ENCODE measurements around the gene IMP4.

IMP4 gene

DNA sequence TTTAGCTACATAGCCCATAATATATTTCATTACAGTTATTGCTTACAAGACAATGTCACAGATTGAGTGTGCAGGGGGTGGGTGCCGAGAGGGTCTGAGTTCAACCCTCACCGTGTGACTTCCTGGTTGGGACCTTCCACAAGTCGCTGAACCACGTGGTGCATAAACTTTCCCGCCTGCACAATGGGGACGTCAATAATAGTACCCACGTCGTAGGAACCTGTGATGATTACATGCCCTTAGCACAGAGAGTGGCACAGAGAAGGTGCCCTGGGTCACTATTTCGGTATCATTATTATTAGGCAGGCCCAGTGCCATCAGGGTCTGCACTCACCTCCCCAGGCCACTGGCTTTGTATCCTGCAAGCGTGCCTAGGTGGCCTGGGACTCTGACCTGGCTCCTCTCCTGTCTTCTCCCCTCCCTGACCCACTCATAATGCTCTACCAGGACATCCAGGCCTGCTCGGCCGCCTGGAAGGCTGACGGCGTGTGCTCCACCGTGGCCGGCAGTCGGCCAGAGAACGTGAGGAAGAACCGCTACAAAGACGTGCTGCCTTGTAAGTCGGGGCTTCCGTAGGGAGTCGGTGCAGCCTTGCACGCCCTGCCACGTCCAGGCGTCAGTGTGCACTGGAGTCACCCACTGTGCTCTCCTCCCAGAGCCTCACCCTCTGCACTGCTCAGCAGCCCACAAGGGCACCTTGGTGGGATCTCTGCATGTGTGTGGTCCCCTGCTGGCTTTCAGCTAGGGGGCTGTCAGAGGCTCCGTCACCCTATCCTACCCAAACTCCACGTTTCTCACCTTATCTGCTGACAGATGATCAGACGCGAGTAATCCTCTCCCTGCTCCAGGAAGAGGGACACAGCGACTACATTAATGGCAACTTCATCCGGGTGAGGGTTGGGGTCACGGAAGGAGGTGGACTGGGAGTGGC, 16.0 kb downstream of the IMP4 start:
- FAIRE-seq = no peak

DNA sequence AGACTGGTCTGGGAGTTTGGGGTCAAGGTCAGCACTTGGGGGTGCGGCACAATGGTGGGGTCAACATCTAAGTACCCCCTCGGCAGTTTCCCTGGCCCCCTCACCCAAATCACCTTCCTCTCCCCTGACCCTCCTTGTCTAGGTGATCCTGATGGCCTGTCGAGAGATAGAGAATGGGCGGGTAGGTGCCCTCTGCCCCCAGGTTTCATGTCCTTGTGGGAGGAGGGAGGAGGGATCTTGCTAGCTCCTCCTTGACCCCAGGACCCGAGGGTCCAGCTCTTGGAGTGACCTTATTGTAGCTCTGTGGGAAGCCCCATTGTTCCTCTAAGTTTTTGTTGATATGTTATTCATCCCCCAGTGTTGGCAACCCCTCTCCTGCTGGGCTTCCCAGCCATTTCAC, 16.8 kb downstream of the IMP4 start:
- FAIRE-seq = no peak

DNA sequence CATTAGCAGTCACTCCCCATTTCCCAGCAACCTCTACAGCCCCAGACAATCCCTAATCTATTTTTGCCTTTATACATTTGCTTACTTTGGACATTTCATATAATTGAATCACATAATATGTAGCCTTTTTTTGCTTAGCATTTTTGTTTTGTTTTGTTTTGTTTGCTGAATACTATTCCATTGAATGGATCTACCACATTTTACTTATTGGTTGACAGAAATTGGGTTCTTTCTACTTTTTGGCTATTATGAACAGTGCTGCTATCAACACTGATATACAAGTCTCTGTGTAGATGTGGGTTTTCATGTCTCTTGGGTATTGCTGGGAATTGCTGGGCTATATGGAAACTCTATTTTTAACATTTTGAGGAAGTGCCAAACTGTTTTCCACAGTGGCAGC, 20.8 kb downstream of the IMP4 start:
- FAIRE-seq = no peak

DNA sequence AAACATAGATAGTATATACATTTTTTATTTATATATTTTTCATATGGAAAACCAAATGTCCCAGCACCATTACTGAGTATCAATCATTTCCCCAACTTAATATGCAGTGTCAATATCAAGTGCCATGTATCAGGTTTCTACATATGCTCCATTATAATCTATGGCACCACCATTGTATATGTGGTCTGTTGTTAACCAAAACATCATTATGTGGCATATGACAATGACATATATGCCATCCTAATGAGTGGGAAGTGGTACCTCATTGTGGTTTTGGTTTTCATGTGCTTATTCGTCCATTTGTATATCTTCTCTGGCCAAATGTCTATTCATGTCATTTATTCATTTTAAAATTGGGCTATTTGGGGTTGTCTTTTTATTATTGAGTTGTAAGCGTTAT, 22.4 kb downstream of the IMP4 start:
- FAIRE-seq = no peak

DNA sequence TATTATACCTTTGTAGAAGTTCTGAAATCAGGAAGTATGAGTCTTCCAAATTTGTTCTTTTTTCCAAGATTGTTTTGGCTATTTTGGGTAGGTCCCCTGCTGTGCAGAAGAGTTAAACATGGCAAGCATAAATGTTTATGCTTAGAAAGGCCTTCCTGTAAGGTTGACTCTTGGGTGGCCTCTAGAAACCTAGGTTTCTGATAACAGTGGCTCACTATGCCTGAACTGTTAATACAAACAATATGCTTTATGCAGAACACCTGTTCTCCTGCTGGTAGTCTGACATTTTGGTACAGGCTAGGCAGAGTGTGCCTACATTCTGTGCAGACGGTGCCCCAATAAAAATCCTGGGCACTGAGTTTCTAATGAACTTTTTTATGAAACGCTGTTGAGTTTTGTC, 23.3 kb downstream of the IMP4 start:
- FAIRE-seq = no peak

DNA sequence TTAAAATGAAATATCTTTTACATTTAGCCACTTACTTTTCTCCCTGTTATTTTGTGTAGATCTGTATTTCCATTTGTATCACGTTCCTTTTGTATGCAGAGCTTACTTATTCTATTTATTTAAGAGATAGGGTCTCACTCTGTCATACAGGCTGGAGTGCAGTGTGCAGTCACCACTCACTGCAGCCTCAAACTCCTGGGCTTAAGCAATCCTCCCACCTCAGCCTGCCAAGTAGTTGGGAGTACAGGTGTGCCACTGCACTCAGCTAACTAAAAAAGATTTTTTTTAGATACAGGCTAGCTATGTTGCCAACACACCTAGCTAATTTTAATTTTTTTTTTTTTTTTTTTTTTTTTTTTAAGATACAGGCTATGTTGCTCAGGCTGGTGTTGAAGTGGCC, 24.0 kb downstream of the IMP4 start:
- no peak for FAIRE-seq

DNA sequence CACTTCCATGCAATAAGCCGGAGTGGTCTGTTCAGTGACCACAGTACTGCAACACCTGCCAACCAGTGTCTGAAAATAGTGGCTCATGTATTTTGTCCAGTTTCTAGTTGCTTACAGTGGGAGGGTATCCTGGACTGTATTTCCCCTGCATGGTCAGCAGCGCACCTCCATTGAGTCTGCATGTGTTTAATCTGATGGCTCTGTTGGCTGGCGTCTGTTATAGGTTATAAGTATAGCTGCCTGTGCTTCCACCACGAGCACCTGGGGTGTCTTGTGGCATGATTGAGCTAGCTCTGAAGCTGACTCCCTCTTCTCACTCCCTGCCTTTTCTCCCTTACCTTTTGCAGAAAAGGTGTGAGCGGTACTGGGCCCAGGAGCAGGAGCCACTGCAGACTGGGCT, 26.1 kb downstream of the IMP4 start:
- no peak for FAIRE-seq

DNA sequence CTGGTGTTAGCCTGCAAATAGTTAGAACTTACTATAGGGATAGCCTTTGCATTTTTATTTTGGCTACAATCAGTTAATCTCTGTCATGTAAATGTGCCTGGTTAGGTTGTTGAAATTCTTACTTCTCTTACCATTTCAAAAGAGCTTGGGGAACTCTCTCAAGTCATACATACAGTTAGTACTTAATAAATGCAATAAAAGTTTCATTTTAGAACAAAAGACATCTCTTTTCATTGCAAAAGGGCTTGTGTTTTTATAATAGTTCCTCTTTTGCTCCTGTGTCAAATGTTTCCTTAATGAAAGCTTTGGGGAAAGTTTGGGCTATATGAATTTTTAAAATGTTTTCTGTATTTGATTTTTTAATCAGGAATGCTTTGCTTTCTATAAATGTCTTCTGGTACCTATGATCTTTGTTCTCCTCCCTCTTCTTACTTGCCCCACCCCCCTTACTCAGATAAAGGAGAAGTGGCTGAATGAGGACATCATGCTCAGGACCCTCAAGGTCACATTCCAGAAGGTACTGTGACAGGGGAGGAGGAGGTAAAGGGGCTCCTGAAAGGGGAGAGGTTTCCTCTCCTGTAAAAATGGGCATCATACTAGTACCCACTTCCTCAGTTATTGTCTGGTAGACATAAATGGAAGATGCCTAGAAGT, 26.7 kb downstream of the IMP4 start:
- FAIRE-seq = no peak

DNA sequence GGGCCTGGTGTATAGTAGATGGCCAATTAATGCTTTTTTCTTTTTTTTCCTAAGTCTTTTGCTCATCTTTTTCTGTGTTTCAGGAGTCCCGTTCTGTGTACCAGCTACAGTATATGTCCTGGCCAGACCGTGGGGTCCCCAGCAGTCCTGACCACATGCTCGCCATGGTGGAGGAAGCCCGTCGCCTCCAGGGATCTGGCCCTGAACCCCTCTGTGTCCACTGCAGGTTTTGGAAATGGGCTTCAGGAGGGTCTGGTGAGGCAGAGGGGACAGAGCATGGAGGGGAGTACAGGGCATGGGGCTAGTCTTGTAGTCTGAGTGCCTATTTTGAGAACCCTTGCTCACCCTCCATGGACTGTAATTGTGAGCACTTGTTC, 27.3 kb downstream of the IMP4 start:
- FAIRE-seq = no peak

DNA sequence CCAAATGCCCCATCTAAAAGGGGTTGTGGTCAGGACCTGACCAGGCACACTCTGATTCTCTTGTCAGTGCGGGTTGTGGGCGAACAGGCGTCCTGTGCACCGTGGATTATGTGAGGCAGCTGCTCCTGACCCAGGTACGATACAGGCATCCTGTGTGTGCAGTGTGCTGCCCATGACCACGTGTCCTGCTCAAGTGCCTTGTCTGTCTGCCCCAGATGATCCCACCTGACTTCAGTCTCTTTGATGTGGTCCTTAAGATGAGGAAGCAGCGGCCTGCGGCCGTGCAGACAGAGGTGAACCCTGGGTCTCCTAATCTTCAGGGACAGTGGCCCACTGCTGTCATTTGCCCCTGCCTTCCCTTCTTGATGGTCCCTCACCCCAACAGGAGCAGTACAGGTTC, 27.8 kb downstream of the IMP4 start:
- no peak for FAIRE-seq

DNA sequence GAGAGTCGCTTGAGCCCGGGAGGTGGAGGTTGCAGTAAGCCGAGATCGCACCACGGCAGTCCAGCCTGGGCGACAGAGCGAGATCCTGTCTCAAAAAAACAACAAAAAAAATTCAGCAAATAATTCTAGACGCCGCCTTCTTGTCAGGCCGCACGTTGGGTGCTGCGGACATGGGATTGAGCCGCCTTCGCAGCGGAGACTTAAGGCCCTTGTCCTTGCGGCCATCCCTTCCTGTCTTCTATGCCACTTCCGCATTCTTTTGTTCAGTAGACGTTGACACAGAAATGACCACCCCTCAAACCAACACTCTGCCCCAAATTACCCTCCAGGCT, 29.0 kb downstream of the IMP4 start:
- no peak for FAIRE-seq

DNA sequence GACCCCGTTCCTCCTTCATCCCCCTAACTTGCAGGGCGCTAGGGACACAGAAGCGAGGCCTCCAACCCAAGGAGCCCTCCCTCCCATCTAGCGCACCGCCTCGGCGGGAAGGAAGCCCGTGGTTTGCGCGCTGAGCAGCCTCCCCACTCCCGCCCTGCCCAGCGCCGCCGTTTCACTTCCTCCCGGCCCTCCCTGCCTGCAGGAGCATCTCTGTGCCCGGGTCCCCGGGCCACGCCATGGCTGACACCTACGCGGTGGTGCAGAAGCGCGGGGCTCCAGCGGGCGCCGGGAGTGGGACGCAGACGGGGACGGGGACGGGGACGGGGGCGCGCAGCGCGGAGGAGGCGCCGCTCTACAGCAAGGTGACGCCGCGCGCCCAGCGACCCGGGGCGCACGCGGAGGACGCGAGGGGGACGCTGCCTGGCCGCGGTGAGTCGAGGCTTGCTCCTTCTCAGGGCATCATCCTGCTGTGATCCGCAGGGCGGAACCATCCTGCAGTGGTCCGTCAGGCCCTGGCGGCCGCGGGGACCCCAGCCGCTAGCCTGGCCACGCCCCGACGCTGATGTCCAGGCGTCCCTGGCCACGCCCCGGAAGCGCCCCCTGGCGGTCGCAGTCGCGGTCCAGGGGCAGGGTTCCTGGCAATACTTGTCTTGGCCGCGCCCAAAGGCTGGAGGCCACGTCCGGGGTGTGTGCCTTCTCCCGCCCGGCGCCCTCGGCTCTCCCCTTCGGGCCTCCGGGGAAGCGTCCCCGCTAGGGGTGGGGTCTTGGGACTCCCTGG, 29.5 kb downstream of the IMP4 start:
- no peak for FAIRE-seq

DNA sequence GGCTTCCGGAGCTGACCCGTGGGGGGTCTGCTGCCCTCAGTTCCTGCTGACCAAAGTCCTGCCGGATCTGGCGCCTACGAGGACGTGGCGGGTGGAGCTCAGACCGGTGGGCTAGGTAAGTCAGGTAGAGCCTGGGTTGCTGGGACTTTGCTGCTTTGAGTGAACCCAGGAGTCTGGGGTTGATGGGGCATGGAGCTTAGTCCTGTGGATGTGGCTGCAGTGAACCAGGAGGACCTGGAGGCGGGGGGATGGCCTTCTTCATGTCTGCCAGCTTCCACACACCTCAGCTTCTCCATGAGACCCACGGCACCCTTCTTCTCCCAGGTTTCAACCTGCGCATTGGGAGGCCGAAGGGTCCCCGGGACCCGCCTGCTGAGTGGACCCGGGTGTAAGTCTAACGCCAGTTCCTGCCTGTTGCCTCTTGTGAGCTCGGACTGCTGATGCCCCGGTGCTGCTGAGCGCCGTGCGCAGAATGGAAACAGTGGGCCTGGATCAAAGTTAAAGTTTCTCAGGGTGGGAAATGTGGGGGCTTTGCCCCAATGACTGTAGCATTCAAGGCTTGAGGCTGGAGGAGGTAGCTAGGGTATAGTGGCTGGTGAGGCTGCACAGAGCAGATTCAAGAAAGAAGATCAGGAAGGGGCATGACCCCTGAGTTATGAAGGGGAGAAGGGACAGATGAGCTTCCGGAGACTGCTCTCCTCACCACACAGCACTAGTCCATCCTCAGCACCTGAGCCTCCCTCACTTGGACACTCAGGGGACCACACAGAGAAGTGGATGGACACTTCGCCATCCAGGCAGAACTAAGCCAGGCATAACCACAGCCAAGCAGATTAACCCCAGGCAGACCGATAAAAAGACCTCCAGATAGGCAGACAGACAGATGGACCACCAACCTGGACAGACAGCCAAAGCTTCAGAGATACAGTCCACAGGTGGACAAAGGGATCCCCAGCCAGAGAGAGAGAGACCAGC, 30.4 kb downstream of the IMP4 start:
- no peak for FAIRE-seq

DNA sequence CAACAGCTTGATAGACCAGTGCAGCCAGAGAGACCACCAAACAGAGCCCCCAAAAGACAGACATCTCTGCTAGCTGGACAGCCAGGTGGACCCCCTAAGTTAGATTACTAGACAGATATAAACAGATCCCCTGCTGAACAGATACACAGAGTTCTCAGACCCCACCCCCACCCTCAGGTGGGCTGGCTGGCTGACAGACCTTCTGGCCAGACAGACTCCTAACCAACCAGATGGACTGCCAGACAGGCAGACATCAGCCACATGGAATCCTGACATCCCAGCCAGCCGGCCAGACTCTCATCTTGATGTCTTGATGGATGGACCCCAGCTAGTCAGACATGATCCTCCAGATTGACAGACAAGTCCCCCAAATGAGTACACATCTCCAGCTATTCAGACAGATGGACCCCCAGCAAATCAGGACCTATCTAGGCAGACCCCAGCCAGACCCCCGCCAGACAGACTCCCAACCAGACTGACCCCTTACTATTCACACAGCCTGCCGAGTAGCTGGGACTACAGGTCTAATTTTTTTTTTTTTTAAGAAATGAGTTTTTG, 31.2 kb downstream of the IMP4 start:
- no peak for FAIRE-seq

DNA sequence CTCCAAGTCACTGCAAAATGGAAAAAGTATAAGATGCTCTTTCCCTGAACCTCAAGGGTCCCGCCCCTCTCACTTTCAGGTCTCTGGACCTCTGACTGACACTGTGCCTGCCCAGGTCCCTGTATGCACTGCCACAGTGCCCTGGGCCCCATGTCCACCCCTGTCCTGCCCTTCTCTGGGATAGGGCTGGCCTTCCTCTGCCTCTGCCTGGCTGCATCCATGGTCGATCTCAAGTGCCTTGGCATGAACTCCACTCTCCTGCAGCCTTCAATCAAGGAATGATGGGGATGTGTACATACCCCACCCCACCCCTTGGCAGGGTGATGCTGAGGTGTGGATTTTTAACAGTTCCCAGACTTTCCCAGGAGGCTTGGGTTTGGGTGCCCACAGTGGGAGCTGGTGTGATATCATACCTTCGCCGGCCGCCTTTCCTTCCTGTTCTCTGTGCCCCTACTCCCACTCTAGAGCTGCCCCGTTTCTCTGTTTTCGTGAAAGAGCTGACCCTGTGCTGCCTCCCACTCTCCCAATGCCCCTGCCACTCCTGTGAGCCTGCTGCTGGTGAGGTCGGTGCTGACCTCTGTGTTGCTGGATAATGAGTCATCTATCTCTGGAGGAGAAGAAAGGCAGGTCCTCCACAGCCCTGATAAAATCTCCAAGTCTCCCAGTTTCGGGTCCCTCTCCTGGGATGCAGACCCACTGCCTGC, 32.0 kb downstream of the IMP4 start:
- no peak for FAIRE-seq

DNA sequence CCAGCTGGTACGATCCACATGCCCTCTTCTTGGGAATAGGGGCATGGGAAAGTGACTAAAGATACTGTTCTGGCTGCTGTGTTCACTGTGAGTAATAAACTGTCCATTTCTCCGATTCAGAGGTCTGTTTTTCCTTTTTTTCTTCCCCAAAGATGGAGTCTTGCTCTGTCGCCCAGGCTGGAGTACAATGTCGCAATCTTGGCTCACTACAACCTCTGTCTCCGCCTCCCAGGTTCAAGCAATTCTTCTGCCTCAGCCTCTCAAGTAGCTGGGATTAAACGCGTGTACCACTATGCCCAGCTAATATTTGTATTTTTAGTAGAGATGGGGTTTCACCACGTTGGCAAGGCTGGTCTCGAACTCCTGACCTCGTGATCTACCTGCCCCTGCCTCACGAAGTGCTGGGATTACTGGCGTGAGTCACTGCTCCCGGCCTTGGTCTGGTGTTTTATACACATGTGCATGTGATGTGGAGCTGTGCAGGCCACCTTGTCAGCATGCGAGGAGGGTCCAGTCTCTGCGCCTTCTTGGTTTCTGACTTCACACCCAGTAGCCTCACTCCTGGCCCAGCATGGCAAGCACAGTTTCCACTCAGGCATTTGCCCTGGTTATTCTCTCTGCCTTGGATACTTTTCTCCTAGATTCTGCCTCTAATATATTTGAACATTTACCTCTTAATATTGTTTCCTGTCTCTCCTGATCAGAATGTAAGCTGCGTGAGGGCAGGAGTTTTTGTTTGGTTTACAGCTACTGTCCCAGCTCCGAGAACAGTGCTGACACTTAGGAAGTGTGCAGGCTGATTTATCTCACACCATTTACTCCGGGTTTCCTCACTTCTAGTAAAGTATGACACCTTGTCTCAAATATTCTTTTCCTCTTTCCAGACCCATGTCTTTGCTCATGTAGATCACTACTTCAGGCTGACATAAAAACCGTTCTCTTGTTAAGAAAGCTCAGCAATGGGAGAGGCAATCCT, 32.9 kb downstream of the IMP4 start:
- no peak for FAIRE-seq

DNA sequence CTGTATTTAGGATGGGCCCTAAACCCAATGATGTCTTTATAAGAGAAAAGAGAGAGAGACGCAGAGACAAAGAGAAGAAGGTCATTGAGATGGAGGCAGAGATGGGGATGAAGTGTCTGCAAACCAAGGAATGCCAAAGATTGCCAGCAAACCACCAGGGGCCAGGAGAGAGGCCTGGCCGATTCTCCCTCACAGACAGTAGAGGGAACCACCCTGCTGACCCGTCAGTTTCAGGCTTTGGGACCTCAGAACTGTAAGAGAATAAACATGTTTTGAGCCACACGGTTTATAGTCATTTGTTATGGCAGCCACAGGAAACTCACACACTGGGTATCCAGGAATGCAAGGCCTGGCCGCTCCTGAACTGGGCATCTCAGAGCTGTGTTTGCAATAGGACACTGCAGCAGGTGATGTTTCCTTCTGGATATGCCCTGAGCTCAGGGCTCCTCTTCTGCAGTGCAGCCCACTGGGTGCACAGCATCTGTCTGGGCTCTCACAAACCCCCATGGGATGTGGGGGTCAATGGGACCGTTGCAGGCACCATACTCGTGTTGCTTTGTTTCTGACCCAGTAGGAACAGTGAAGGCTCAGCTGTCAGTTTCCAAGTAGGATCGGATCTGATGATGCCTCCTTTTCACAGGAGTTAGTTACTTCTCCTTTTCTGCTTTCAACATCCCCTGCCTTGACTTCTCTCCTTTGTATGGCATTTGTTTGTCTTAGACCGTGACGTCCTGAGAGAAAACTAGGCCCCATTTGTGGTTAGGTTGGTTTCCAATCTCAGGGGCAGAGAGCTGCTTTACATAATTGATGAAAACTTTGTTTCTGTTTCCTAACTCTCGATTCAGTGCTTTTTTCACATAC, 34.0 kb downstream of the IMP4 start:
- no peak for FAIRE-seq

DNA sequence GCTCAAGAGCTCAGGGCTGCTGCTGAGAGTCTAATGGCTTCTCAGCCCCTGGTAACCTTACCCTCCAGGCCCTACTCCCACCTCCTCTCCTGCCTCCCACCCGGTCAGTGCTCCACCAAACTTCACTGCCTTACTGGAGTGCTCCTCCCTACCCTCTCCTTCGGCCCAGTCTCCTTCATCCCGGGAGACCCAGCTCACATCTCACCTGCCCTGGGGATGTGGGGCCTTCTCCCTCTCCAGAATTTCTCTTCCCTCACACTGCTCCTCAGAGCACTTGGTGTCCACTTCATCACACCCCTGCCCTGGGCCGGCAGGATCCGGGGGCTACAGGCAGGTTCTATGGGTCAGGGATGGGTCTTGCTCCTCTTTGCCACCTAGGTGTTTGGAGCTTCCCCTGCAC, 34.8 kb downstream of the IMP4 start:
- no peak for FAIRE-seq

DNA sequence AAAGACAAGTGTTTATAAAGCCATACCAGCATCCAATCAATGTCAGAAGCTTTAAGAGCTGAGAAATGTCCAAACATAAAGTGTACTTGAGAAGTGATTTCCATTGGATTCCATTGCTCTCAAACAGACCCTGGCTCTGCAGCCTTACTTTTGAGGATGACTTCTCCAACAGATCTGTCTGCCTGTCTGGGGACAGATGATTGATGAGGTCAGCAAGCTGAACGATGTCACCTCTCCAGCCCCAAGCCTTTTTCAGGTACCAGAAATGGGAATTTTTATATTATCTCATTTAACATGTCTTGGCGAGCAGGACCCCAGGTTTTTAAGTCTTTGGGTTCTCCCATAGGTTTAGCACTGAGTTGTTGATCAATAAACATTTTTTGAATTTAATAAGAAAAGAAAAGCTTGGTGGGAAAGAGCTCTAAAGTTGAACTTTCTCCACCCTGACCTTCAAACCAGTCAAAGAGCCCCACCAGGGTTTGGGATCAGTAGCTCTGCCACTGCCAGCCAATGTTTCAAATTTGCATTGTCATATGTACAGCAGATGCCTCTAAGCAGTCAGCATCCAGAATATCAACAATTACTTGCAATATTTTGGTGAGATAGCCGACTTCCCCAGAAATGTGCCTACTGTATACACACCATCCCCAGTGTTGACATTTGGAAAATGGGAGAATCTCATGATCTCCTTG, 35.7 kb downstream of the IMP4 start:
- FAIRE-seq = no peak

Data from colon (tissue), 2 donors.